ENCODE results near the gene CCDC192. TPM values are rescaled to one million over a fixed set of nuclear protein-coding genes. Genes with fewer than 3 reads are reported as not detected.

The CCDC192 gene
- total RNA-seq, 1 experiment from 2014 or later, result not detected

DNA sequence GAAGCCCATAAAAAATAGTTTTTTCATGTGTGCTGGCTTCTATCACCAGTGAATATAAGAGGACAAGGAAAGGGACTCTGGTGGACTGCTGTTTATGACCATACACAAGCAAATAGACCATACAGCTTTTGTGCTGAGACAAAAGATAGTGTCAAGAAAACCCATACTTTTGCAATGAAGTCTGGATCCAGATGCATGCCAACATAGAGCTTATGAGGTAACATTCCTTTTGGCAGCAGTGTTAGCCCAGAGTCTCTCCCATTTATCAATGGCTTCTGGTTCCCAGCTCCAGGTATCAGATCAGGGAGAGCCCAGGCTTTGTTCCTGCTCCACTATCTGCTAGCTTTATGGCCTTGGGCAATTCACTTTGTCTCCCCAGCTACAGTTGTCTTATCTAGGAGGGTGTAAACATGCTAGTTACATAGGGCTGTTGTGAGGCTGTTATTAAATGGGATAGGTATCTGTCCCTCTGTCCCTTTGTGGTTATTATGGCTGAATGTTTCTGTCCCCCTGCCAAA, 55.6 kb downstream of the CCDC192 start:
- DNase-seq (ENCODE audit: low spot score), result no peak
- Histone ChIP-seq H3K4me1 (ENCODE audit: insufficient read depth, low read length, poor library complexity, severe bottlenecking) (no peaks in the 10 kb centered on the region), H3K9me3 (ENCODE audit: low read depth, low read length, poor library complexity, severe bottlenecking) (no peaks in the 10 kb centered on the region), H3K4me3 (ENCODE audit: low read depth, low read length, poor library complexity, severe bottlenecking) (no peak overlapping the region), H3K36me3 (ENCODE audit: insufficient read depth, low read length, poor library complexity, severe bottlenecking) (no peaks in the 10 kb centered on the region), H3K27ac (ENCODE audit: low read depth, low read length, poor library complexity, severe bottlenecking) (no peak overlapping the region), H3K27me3 (replicated peaks; ENCODE audit: insufficient read depth, low read depth, low read length, poor library complexity) (peaks cover 18% of the 10 kb centered on the region)
- TF ChIP-seq EZH2 (IDR thresholded peaks at IDR 0.05; ENCODE audit: borderline replicate concordance, low read depth, low read length, poor library complexity, severe bottlenecking), result no peak
- TF ChIP-seq, protein P1, sequence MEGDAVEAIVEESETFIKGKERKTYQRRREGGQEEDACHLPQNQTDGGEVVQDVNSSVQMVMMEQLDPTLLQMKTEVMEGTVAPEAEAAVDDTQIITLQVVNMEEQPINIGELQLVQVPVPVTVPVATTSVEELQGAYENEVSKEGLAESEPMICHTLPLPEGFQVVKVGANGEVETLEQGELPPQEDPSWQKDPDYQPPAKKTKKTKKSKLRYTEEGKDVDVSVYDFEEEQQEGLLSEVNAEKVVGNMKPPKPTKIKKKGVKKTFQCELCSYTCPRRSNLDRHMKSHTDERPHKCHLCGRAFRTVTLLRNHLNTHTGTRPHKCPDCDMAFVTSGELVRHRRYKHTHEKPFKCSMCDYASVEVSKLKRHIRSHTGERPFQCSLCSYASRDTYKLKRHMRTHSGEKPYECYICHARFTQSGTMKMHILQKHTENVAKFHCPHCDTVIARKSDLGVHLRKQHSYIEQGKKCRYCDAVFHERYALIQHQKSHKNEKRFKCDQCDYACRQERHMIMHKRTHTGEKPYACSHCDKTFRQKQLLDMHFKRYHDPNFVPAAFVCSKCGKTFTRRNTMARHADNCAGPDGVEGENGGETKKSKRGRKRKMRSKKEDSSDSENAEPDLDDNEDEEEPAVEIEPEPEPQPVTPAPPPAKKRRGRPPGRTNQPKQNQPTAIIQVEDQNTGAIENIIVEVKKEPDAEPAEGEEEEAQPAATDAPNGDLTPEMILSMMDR (conservative IDR thresholded peaks at IDR 0.05; ENCODE audit: low read depth, low read length), result no peak
- CTCF ChIA-PET, result no interaction called here
- BruUV-seq (replicated peaks), result no TSS peak
- intact Hi-C loops (cut with micrococcal nuclease; ENCODE audit: unreplicated experiment), result no loop called here
- POLR2A ChIA-PET (ENCODE audit: low non-redundant PET), result no interaction called here

DNA sequence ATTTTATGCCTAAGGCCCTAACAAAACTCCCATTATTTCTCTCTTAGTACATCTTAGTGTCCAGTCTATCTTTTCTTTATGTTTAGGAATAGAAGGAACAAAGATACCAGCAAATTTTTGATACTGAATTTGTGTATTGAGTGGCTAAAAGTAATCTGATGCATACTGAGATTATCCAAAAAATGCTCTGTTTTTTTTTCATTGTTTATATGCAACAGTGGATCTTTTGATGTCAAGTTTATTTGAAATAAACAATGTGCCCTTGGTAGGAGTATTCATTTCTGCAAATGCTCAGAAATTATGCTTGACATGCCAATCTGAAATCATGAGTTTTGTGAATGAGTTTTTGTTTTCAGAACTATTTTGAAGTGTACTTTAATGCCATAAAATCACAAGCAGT, 58.7 kb downstream of the CCDC192 start:
- ChIA-PET CTCF (no interaction called here), POLR2A (ENCODE audit: low non-redundant PET) (no interaction called here)
- Histone ChIP-seq H3K4me3 (ENCODE audit: low read depth, low read length, poor library complexity, severe bottlenecking) (no peak overlapping the region), H3K4me1 (ENCODE audit: insufficient read depth, low read length, poor library complexity, severe bottlenecking) (no peaks in the 10 kb centered on the region), H3K27me3 (replicated peaks; ENCODE audit: insufficient read depth, low read depth, low read length, poor library complexity) (peaks cover 23% of the 10 kb centered on the region), H3K9me3 (ENCODE audit: low read depth, low read length, poor library complexity, severe bottlenecking) (no peaks in the 10 kb centered on the region), H3K27ac (ENCODE audit: low read depth, low read length, poor library complexity, severe bottlenecking) (no peak overlapping the region), H3K36me3 (ENCODE audit: insufficient read depth, low read length, poor library complexity, severe bottlenecking) (no peaks in the 10 kb centered on the region)
- no peak for TF ChIP-seq EZH2 (IDR thresholded peaks at IDR 0.05; ENCODE audit: borderline replicate concordance, low read depth, low read length, poor library complexity, severe bottlenecking)
- TF ChIP-seq, protein P1 (conservative IDR thresholded peaks at IDR 0.05; ENCODE audit: low read depth, low read length), result no peak
- BruUV-seq (replicated peaks), result no TSS peak
- no peak for DNase-seq (ENCODE audit: low spot score)
- intact Hi-C loops (cut with micrococcal nuclease; ENCODE audit: unreplicated experiment), result no loop called here

DNA sequence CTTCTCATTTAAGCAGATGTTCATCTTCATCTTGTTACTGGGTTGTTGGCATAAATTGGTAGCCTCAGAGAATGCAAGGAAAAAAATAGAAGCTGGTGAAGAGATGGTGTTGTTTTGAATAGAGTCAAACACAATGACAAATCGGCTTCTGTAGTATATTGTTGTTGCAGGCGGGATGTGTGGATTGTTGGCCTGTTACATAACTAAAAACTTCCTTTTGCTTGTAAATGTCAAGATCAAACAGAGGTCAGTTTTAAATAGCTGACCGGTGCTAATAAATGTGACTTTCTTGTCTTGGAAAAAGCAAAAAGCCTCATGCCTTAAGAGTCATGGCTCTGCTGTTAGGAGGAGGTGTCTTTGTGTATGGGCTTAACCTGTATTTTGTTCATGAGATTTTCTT, 59.2 kb downstream of the CCDC192 start:
- Histone ChIP-seq H3K27me3 (replicated peaks; ENCODE audit: insufficient read depth, low read depth, low read length, poor library complexity) (peaks cover 25% of the 10 kb centered on the region), H3K9me3 (ENCODE audit: low read depth, low read length, poor library complexity, severe bottlenecking) (no peaks in the 10 kb centered on the region), H3K36me3 (ENCODE audit: insufficient read depth, low read length, poor library complexity, severe bottlenecking) (no peaks in the 10 kb centered on the region), H3K4me3 (ENCODE audit: low read depth, low read length, poor library complexity, severe bottlenecking) (no peak overlapping the region), H3K27ac (ENCODE audit: low read depth, low read length, poor library complexity, severe bottlenecking) (no peak overlapping the region), H3K4me1 (ENCODE audit: insufficient read depth, low read length, poor library complexity, severe bottlenecking) (no peaks in the 10 kb centered on the region)
- no peak for DNase-seq (ENCODE audit: low spot score)
- TF ChIP-seq, protein P1 (conservative IDR thresholded peaks at IDR 0.05; ENCODE audit: low read depth, low read length), result no peak
- TF ChIP-seq EZH2 (IDR thresholded peaks at IDR 0.05; ENCODE audit: borderline replicate concordance, low read depth, low read length, poor library complexity, severe bottlenecking), result no peak
- BruUV-seq (replicated peaks), result no TSS peak
- intact Hi-C loops (cut with micrococcal nuclease; ENCODE audit: unreplicated experiment), result no loop called here
- ChIA-PET POLR2A (ENCODE audit: low non-redundant PET) (no interaction called here), CTCF (no interaction called here)
